HG02943 (cell line): Measurements from ENCODE around the gene EGFL7.

Source experiments
- ATAC-seq: cut with Tn5 transposase; IDR thresholded peaks from one replicate; pipeline ENCODE4 v1.9.1; 2021; ENCODE audit warnings: mild to moderate bottlenecking, low read depth, moderate library complexity; ENCODE audit not compliant: unreplicated experiment

The EGFL7 gene

GRCh38 chr9:136658849-136659535 lies 3.7 kb upstream of the EGFL7 start:
- no peak for ATAC-seq

GRCh38 chr9:136659861-136660784 lies 2.6 kb upstream of the EGFL7 start:
- no peak for ATAC-seq

- no peak for ATAC-seq
Observed at GRCh38 chr9:136660971-136661550, 1.7 kb upstream of the EGFL7 start.

- no peak for ATAC-seq
Observed at GRCh38 chr9:136661641-136662325, 933 bp upstream of the EGFL7 start.

- no peak for ATAC-seq
Observed at GRCh38 chr9:136662326-136662655, 425 bp upstream of the EGFL7 start.

GRCh38 chr9:136664000-136664915 lies 1.5 kb downstream of the EGFL7 start:
- ATAC-seq, result no peak

GRCh38 chr9:136665111-136665703 lies 2.5 kb downstream of the EGFL7 start:
- no peak for ATAC-seq

GRCh38 chr9:136665704-136666371 lies 3.1 kb downstream of the EGFL7 start:
- ATAC-seq, result no peak

GRCh38 chr9:136666372-136667213 lies 3.9 kb downstream of the EGFL7 start:
- ATAC-seq, result no peak

GRCh38 chr9:136667214-136667939 lies 4.7 kb downstream of the EGFL7 start:
- ATAC-seq, result no peak

- ATAC-seq, result no peak
Observed at GRCh38 chr9:136667940-136668760, 5.4 kb downstream of the EGFL7 start.

GRCh38 chr9:136668983-136669790 lies 6.5 kb downstream of the EGFL7 start:
- ATAC-seq, result no peak

- no peak for ATAC-seq
Observed at GRCh38 chr9:136669791-136670464, 7.2 kb downstream of the EGFL7 start.

GRCh38 chr9:136670576-136671253 lies 8.0 kb downstream of the EGFL7 start:
- no peak for ATAC-seq

- no peak for ATAC-seq
Observed at GRCh38 chr9:136671254-136671614, 8.5 kb downstream of the EGFL7 start.
